Ectodermal cell (in vitro differentiated cells): ENCODE measurements around the gene ALDH2.
"Not testable (repeated sequence)": the region's sequence is repeated elsewhere in the genome, so short reads cannot be mapped to it uniquely, and the experiment has no call there.

Experiments used
- H3K27ac ChIP-seq: 2 replicates; pipeline ENCODE4 v1.7.0; 2013; ENCODE audit warnings: mild to moderate bottlenecking, low read depth, low read length; ENCODE audit not compliant: insufficient read depth, poor library complexity, severe bottlenecking
- H3K27me3 ChIP-seq: 2 replicates; pipeline ENCODE4 v1.7.0; 2013; ENCODE audit warnings: mild to moderate bottlenecking, low read length; ENCODE audit not compliant: insufficient read depth, control insufficient read depth, poor library complexity, severe bottlenecking
- H3K36me3 ChIP-seq: one replicate; pipeline ENCODE4 v1.7.0; 2013; ENCODE audit warnings: low read length; ENCODE audit not compliant: control insufficient read depth, insufficient read depth
- H3K4me1 ChIP-seq: one replicate; pipeline ENCODE4 v1.7.0; 2013; ENCODE audit warnings: low read length; ENCODE audit not compliant: control insufficient read depth, insufficient read depth
- H3K4me3 ChIP-seq: 2 replicates; pipeline ENCODE4 v1.7.0; 2013; ENCODE audit warnings: low read depth, low read length, control low read depth; ENCODE audit not compliant: insufficient read depth
- H3K9me3 ChIP-seq: 2 replicates; pipeline ENCODE4 v1.7.0; 2013; ENCODE audit warnings: mild to moderate bottlenecking, low read length, moderate library complexity; ENCODE audit not compliant: control insufficient read depth
- WGBS, 2 experiments: methylation state at CpG; one replicate each; pipeline ENCODE4 v1.1.7; 2013; ENCODE audit warnings: missing lambda C conversion rate in 2 of 2; 5-methylcytosine and 5-hydroxymethylcytosine counted together

The ALDH2 gene

DNA sequence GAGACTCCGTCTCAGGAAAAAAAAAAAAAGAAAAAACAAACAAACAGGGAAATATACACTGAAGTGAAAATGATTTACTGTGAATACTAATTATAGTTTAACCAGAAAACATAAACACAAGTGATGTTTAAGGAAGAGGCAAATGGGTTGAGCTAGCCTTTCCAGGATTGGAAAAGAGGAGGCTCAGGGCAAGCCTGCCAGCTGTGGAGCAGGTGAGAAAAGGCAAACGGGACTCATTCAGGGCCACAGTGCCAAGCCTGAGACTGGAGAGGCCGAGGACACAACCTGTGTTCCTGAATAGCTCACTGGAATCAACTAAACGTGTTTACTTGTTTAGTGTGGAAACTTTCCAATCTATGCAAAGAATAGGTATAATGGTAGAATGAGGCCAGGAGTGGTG is 39.6 kb downstream of the ALDH2 start:
- Histone ChIP-seq H3K4me1 (no peaks in the 10 kb centered on the region), H3K36me3 (no peaks in the 10 kb centered on the region), H3K27me3 (no peaks in the 10 kb centered on the region), H3K4me3 (no peak overlapping the region), H3K27ac (no peak overlapping the region), H3K9me3 (no peaks in the 10 kb centered on the region)
- 91 to 92% methylated on average over 3 to 4 of the region's 4 CpGs for WGBS, 2 experiments

GRCh38 chr12:111807232-111807631 is 40.5 kb downstream of the ALDH2 start:
- Histone ChIP-seq H3K4me1 (no peaks in the 10 kb centered on the region), H3K27ac (no peak overlapping the region), H3K9me3 (no peaks in the 10 kb centered on the region), H3K27me3 (no peaks in the 10 kb centered on the region), H3K4me3 (no peak overlapping the region), H3K36me3 (no peaks in the 10 kb centered on the region)
- WGBS, 2 experiments = 94 to 96% methylated on average over 7 of the region's 7 CpGs

DNA sequence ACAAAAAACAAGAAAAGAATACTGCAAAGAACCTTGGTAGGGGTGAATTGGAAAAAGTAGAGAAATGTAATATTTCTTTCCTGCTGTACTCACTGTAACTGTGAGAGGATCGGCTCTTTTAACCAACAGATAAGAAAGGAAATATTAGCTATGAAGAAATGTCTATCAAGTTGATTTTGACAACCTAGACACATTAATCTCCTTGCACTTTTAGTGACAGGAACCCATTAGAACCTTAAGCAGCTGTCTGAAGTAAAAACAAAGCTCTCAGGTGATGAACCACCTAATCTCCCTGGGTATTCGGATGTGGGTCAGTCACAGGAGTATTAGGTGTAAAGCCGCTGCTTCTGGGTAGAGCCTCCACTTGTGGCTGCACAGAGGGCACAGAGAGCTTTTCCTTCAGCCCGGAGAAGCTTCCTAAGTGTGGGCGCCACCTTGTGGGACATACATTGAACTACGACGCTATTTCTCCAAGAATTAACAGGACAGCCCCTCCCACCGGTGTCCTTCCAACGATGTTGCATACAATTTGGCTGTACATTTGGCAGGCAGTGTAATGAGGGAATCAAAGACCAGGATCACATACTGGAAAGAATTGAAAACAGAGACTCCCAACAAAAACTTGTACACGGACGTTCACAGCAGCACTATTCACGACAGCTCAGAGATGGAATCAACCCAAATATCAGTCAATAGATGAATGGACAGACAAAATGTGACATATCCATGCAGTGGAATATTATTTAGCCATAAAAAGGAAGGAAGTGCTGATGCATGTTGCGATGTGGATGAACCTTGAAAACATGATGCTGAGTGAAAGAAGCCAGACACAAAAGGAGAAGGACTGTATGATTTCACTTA is 46.4 kb downstream of the ALDH2 start:
- WGBS, 2 experiments = 37 to 41% methylated on average over 13 of the region's 13 CpGs
- Histone ChIP-seq H3K4me3 (no peak overlapping the region), H3K27ac (no peak overlapping the region), H3K9me3 (no peaks in the 10 kb centered on the region), H3K4me1 (no peaks in the 10 kb centered on the region), H3K27me3 (no peaks in the 10 kb centered on the region), H3K36me3 (no peaks in the 10 kb centered on the region)

DNA sequence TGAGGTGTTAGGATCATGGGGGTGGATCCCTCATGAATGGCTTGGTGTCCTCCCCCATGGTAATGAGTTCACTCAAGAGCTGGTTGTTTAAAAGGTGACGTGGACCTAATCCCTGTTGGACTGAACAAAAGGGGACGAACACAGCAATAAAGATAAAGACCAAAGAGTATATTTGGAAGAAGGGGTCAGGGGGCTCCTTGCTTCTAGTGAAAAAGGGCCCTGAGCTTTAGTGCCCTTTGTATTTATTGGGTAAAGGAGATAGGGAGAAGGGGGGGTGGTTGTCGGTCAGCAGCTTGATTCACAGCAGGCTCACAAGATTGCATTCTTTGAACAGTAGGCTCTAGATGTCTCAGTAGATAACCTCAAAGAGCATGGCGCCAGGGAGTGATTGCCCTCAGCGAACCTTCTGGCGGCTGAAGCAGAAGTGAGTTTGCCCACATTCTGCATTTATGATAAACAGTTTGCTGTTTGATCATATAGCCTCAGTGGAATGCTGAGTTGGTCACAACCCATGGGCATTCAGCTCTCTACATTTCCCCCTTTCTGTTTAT is 49.4 kb downstream of the ALDH2 start:
- H3K9me3 ChIP-seq = no peaks in the 10 kb centered on the region
- no peak overlapping the region for H3K27ac ChIP-seq
- no peaks in the 10 kb centered on the region for H3K27me3 ChIP-seq
- 90 to 91% methylated on average over 6 of the region's 6 CpGs for WGBS, 2 experiments
- H3K4me1 ChIP-seq = no peaks in the 10 kb centered on the region
- no peak overlapping the region for H3K4me3 ChIP-seq
- no peaks in the 10 kb centered on the region for H3K36me3 ChIP-seq

DNA sequence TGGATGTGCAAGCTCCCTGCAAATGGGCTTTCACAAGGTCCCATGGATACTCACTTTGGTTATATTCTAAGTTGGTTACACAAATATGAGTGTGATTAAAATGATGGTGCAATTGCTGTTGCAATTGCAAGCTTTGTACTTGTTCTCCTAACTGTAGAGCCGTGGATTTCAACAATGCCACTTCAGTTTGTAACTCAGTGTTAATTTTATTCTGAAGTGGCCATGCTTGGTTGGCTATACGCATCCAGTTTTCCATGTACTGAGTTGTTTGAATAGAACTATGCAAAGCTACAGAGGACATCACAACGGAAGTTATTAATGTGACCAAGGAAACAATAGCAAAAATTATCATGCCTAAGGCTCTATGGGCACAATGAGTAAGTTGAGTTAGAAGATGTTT is 50.2 kb downstream of the ALDH2 start:
- not testable (repeated sequence) for H3K36me3 ChIP-seq, H3K27me3 ChIP-seq, H3K4me1 ChIP-seq, H3K9me3 ChIP-seq, H3K4me3 ChIP-seq, H3K27ac ChIP-seq
- 94 to 96% methylated on average over 3 of the region's 3 CpGs for WGBS, 2 experiments

DNA sequence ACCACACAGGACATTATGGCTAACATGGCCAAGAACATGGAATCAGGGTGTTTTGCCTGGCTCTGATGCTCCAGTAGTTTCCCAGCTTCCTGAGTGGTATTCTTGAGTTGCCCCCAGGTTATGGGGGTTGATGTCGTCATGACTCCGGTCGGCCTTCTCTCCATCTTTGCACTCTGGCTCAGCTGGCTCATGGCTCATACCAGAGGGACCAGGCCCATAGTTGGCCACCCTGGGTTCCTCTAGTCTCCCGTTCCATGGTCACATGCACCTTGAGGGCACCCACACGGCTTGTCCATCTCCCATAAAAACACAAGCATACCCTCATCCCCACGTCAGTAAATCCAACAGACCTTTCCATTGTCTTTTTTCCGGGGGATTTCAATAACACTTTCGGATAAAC is 51.6 kb downstream of the ALDH2 start:
- no peaks in the 10 kb centered on the region for H3K9me3 ChIP-seq
- WGBS, 2 experiments = 91 to 93% methylated on average over 8 of the region's 8 CpGs
- no peak overlapping the region for H3K27ac ChIP-seq
- no peaks in the 10 kb centered on the region for H3K36me3 ChIP-seq
- no peaks in the 10 kb centered on the region for H3K27me3 ChIP-seq
- no peak overlapping the region for H3K4me3 ChIP-seq
- H3K4me1 ChIP-seq = no peaks in the 10 kb centered on the region

- Histone ChIP-seq H3K36me3 (no peaks in the 10 kb centered on the region), H3K9me3 (no peaks in the 10 kb centered on the region), H3K27ac (no peak overlapping the region), H3K4me1 (no peaks in the 10 kb centered on the region), H3K27me3 (no peaks in the 10 kb centered on the region), H3K4me3 (no peak overlapping the region)
- WGBS, 2 experiments = 94 to 96% methylated on average over 6 of the region's 6 CpGs
These were observed 52.7 kb downstream of the ALDH2 start for GRCh38 chr12:111819191-111820158.

GRCh38 chr12:111820828-111821227 is 54.1 kb downstream of the ALDH2 start:
- H3K9me3 ChIP-seq, H3K36me3 ChIP-seq, H3K27me3 ChIP-seq, H3K27ac ChIP-seq, H3K4me3 ChIP-seq, H3K4me1 ChIP-seq: not testable (repeated sequence)
- 86 to 89% methylated on average over 8 of the region's 8 CpGs for whole genome bisulfite sequencing, 2 experiments

DNA sequence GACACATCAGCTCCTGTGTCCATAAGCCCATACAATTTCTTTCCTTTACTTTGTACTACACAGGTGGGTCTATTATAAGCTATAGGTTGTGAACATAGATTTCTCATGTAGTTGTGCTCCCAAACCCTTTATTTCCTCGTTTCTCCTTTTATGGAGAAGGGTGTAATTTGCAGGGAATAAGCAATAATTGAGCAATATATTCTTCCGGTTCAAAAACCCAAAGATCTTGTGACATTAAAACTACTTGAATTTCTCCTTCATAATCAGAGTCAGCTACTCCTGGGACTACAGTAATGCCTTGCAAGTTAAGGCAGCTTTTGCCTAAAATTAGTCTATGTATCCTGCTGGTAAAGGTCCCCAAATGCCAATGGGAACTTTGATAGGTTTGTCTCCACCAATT is 56.2 kb downstream of the ALDH2 start:
- H3K27me3 ChIP-seq = no peaks in the 10 kb centered on the region
- no peak overlapping the region for H3K27ac ChIP-seq
- 93 to 100% methylated on average over 1 of the region's 2 CpGs for WGBS, 2 experiments
- H3K4me3 ChIP-seq = no peak overlapping the region
- H3K36me3 ChIP-seq = no peaks in the 10 kb centered on the region
- H3K9me3 ChIP-seq = no peaks in the 10 kb centered on the region
- H3K4me1 ChIP-seq = no peaks in the 10 kb centered on the region

GRCh38 chr12:111823891-111824290 is 57.2 kb downstream of the ALDH2 start:
- WGBS, 2 experiments = 82 to 87% methylated on average over 3 of the region's 3 CpGs
- Histone ChIP-seq H3K9me3 (no peaks in the 10 kb centered on the region), H3K4me3 (no peak overlapping the region), H3K27ac (no peak overlapping the region), H3K4me1 (no peaks in the 10 kb centered on the region), H3K27me3 (no peaks in the 10 kb centered on the region), H3K36me3 (no peaks in the 10 kb centered on the region)
